SK-N-MC (cell line): Measurements from ENCODE around the gene TANGO2.

Experiments used
- EZH2 ChIP-seq: fragments of 200-600 bp; sonication (generic); IDR thresholded peaks from one replicate; pipeline ENCODE4 v1.6.1; 2017; ENCODE audit warnings: antibody characterized with exemption
- FOXP2 ChIP-seq: optimal IDR thresholded peaks from 2 replicates; pipeline ENCODE3; 2011; ENCODE audit warnings: mild to moderate bottlenecking, moderate library complexity; ENCODE audit not compliant: insufficient read depth; ENCODE audit errors: extremely low read length, control extremely low read depth
- POLR2AphosphoS5 ChIP-seq: IDR thresholded peaks from 2 replicates; pipeline ENCODE4 v1.6.1; 2012; ENCODE audit warnings: mild to moderate bottlenecking, low read depth, low read length, borderline replicate concordance

GRCh38 chr22:20069331-20070042 lies 48.6 kb downstream of the TANGO2 start:
- TF ChIP-seq POLR2AphosphoS5 (no peak), EZH2 (no peak), FOXP2 (no peak)
